Subcutaneous preadipocyte (primary cell): ENCODE results near the gene TICRR. TPM values are rescaled to one million over a fixed set of nuclear protein-coding genes. Genes with fewer than 3 reads are reported as not detected.

Experiments
- total RNA-seq: library from RNA; depleted of rRNA; stranded (reverse); fragments of >200 nt; gene quantifications from 2 replicates; pipeline ENCODE4 v1.2.3, GENCODE V29; 2012

Gene TICRR, protein sequence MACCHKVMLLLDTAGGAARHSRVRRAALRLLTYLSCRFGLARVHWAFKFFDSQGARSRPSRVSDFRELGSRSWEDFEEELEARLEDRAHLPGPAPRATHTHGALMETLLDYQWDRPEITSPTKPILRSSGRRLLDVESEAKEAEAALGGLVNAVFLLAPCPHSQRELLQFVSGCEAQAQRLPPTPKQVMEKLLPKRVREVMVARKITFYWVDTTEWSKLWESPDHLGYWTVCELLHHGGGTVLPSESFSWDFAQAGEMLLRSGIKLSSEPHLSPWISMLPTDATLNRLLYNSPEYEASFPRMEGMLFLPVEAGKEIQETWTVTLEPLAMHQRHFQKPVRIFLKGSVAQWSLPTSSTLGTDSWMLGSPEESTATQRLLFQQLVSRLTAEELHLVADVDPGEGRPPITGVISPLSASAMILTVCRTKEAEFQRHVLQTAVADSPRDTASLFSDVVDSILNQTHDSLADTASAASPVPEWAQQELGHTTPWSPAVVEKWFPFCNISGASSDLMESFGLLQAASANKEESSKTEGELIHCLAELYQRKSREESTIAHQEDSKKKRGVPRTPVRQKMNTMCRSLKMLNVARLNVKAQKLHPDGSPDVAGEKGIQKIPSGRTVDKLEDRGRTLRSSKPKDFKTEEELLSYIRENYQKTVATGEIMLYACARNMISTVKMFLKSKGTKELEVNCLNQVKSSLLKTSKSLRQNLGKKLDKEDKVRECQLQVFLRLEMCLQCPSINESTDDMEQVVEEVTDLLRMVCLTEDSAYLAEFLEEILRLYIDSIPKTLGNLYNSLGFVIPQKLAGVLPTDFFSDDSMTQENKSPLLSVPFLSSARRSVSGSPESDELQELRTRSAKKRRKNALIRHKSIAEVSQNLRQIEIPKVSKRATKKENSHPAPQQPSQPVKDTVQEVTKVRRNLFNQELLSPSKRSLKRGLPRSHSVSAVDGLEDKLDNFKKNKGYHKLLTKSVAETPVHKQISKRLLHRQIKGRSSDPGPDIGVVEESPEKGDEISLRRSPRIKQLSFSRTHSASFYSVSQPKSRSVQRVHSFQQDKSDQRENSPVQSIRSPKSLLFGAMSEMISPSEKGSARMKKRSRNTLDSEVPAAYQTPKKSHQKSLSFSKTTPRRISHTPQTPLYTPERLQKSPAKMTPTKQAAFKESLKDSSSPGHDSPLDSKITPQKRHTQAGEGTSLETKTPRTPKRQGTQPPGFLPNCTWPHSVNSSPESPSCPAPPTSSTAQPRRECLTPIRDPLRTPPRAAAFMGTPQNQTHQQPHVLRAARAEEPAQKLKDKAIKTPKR (N-terminal part only)
- total RNA-seq: 6.2 and 11.9 TPM in 2 replicates

DNA sequence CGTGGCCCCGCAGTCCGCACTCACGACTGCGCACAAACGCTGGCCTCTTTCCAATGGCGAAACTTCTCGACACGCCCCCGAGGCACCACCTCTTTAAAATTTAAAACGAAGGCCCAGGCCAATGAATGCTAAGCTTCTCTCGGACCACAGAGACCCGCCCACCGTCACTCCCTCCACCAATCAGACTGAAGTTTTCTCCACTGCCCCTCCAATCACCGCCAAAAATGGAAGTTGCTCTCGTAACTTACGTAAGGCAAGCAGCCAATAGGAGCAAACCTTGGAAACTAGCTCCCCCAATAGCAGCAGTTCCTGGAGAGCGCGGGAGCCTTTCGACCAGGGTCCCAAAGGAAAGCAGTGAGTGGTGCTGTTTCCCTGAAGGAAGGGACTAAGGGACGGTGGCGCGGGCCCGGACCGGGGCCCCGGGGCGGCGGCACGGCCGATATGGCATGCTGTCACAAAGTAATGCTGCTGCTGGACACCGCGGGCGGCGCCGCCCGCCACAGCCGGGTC is at the start of gene TICRR:
Gene TICRR (plus strand): TSS at position 324 of the 510 bp plus-strand sequence. CDS start 118 bp downstream, at position 442.

DNA sequence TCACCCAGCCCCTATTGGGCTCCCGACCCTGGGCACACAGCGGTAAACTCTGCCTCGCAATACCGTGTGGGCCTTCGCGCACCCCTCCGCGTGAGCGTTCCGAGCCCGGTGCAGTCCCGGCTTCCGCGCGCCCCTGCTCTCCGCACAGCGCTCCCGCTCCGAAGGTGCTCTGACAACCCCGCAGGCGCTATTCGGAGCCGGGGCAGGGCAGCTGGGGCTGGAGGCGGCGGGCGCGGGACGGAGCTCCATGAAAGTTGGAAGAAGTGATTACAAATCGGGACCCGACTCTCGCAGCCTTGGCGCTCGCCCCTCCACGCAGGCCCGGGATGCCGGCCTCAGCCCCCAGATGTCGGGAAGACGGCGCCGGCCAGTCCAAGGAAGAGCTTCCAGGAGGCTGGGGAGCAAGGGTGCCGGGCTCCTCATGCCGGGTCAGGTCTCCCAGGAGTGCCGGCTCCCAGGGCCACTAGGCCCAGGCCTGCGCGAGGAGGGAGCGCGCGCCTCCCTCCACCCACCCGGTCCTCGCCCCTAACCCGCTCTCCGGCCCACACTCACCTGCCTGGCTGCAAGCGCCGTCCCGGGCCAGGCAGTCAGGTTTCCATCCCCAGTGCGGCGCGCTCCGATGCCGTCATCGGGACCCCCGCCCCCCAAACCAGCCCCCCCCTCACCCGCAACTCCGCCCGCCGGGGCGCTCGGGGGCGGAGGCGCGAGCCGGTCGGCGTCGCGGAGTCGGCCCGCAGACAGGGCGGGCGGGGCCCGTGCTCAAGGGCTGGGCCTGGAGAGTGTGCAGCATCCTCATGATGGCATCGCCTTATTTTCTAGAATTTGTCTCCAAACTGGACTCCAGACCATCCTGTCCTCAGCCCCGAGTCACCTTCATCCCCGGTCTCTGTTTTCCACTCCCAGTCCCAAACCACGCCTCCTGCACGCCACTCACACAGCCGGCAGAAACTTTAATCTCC is 79.9 kb downstream of the TICRR start, which contains the start of gene KIF7:
Gene KIF7 (minus strand): TSS at position 621 of the 959 bp plus-strand sequence. CDS start 2,537 bp downstream, outside the sequence.

Other genes starting within 250 kb of the TICRR start
- 57.0 and 90.1 TPM in 2 replicates for gene POLG, start 240.6 kb upstream of the TICRR start, total RNA-seq
- gene RHCG, start 78.9 kb upstream of the TICRR start, total RNA-seq: not detected in 2 replicates
- 8.8 and 10.0 TPM in 2 replicates for gene KIF7, start 80.0 kb downstream of the TICRR start, total RNA-seq
- not detected in 2 replicates for gene PLIN1, start 103.9 kb downstream of the TICRR start, total RNA-seq
- gene PEX11A, start 115.3 kb downstream of the TICRR start, total RNA-seq: 2.5 and 5.5 TPM in 2 replicates
- gene WDR93, start 115.3 kb downstream of the TICRR start, total RNA-seq: under 0.01 TPM in 1 of 2 replicates, not detected in the other
- 0.20 TPM in 1 of 2 replicates, not detected in the other for gene MESP1, start 175.8 kb downstream of the TICRR start, total RNA-seq
- 0.78 and 1.1 TPM in 2 replicates for gene MESP2, start 200.9 kb downstream of the TICRR start, total RNA-seq
- gene ANPEP, start 239.4 kb downstream of the TICRR start, total RNA-seq: 514 and 670 TPM in 2 replicates